Measurements from ENCODE around the gene COG7.

Gene COG7

GRCh38 chr16:23359092-23359760 lies 93.8 kb downstream of the COG7 start:
- DNase-seq (ENCODE audit: low read depth): no peak

- no peak for DNase-seq (ENCODE audit: low read depth)
These were observed 95.2 kb downstream of the COG7 start for GRCh38 chr16:23357761-23358290.

GRCh38 chr16:23356941-23357340 lies 96.0 kb downstream of the COG7 start:
- DNase-seq (ENCODE audit: low read depth): no peak

- DNase-seq (ENCODE audit: low read depth): no peak
These were observed 97.8 kb downstream of the COG7 start for GRCh38 chr16:23355106-23355670.

DNA sequence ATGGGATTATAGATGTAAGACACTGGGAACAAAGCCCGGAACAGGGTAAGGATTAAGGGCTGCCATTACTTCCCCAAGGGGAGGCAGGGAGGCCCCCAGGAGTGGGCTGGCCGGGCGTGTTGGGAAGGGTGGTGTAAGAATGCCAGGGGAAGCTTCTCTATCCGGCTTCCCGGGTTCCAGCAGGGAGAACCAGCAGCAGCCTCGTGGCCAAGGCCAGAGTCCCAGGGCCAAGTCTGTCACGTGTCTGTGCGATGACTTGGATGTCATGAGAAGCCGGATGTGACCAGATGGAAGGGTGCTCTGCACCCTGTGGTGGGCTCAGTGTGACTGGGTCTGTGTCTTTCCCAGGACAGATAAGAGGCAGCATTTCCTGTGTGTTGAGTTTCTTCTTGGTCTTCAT lies 98.7 kb downstream of the COG7 start:
- no peak for DNase-seq (ENCODE audit: low read depth)

DNA sequence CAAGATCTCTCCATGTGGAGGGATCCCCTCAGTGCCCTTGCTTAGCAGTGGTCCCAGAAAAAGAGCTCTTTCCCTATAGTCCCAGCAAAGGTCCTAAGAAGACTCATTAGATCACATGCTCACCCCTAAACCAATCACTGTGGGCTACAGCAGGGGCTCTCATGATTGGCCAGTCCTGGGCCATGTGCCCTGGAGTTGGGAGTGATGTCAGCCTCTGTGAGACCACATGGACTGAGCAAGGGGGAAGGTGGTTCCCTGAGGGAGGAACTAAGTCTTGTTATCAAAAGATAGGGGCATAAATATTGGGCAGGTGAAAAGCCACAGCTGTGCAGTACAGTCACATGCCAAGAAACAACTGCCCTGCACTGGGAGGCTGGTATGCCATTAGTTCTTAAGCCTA lies 99.5 kb downstream of the COG7 start:
- no peak for DNase-seq (ENCODE audit: low read depth)

- DNase-seq (ENCODE audit: low read depth): no peak
These were observed 101.6 kb downstream of the COG7 start for GRCh38 chr16:23351360-23351759.

- DNase-seq (ENCODE audit: low read depth): no peak
These were observed 104.2 kb downstream of the COG7 start for GRCh38 chr16:23348579-23349469.

DNA sequence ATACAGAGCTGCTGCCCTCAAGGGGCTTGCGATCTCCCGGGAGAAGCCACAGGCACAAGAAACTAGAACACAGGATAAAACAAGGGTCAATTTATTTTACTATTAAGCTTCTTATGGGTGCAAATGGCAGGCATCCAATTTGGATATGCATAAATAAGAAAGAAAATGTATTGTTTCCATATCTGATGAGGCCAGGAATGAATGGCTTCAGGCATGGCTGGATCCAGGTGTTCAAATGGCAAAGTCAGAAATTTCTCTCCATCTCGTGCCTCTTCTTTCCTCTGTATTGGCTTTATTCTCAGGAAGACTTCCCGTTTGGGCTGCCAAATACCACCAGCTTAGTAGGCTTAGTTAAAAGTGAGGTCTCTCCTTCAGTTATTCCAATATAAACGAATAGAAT lies 107.8 kb downstream of the COG7 start:
- no peak for DNase-seq (ENCODE audit: low read depth)

GRCh38 chr16:23343643-23344612 lies 109.1 kb downstream of the COG7 start:
- no peak for DNase-seq (ENCODE audit: low read depth)

- no peak for DNase-seq (ENCODE audit: low read depth)
These were observed 110.8 kb downstream of the COG7 start for GRCh38 chr16:23342083-23342640.

DNA sequence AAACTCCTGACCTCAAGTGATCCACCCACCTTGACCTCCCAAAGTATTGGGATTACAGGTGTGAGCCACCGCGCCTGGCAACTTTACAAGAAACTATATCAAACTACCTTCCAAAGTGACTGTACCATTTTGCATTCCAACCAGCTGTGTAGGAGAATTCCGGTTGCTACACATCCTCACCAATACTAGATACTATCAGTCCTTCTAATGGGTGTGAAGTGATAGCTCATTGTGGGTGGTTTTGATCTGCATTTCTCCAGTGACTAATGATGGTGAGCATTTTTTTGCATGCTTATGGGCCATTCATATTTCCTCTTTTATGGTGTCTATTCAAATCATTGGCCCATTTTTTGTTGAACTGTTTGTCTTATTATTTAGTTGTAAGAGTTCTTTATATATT lies 113.2 kb downstream of the COG7 start:
- DNase-seq (ENCODE audit: low read depth): no peak
